NAMALWA (cell line): ENCODE data around the gene CD1C.
"Not testable (repeated sequence)": the region's sequence is repeated elsewhere in the genome, so short reads cannot be mapped to it uniquely, and the experiment has no call there.

Experiments used
- DNase-seq: peaks from one replicate; pipeline ENCODE4 v3.0.0-alpha.2; 2015; ENCODE audit warnings: low spot score

Gene CD1C

GRCh38 chr1:158289811-158290210 lies at the start of gene CD1C:
Gene CD1C (plus strand): TSS chr1:158289923. CDS start chr1:158290065, 142 bp downstream.
- DNase-seq: no peak

DNA sequence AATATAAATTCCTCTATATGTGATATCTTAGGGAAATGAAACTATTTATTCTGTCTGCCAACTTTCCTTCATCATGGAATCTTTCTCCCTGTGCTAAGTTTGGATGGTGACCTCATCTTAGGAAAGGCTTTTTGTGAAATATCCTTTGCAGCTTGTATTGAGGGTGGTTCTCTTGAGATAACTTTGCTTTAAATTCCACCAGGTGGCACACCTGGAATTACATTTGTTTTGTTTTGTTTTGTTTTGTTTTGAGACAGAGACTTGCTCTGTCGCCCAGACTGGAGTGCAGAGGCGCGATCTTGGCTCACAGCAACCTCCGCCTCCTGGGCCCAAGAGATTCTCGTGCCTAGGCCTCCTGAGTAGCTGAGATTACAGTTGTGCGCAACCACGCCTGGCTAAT lies 43.1 kb upstream of the CD1C start:
- DNase-seq: peak; percentile 23

DNA sequence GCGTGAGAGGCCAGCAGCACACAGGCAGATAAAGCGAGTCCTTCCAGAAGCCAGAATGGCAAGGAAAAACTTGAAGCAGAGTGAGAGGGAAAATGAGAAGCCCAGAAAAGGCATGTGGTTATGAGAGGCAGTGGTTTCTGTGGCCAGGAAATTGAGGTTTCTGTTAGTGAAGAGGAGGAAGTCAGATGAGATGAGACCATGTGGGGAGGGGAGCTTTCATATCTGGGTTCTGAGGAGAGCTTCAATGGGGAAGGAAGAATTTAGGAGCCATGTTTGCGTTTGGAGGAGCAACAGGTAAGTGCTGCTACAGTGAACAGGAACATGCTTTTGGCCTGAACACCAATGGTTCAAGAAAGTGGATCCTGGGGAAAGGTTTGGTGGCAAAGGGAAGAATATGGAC lies 41.6 kb upstream of the CD1C start:
- DNase-seq: peak; percentile 68

DNA sequence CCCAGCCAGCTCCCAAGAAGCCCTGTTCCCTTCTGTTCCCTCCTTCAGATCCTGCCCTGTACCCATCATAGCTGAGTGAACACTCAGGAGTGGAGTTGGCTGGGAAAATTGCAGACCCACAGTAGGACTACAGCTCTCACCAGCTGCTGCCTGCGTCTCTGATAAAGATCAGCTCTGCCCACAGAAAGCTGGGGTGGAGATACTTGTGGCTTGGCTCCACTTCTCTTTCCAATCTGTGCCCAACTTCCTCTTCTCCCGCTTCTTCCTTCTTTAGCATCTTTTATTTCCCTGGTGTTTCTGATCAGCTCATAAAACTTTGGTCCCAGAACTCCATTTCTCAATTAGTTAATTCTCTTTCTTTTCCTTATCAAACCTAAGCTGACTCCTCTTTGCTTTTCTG lies 41.0 kb upstream of the CD1C start:
- no peak for DNase-seq

- DNase-seq: no peak
Measured at GRCh38 chr1:158249646-158250045, 40.1 kb upstream of the CD1C start.

DNA sequence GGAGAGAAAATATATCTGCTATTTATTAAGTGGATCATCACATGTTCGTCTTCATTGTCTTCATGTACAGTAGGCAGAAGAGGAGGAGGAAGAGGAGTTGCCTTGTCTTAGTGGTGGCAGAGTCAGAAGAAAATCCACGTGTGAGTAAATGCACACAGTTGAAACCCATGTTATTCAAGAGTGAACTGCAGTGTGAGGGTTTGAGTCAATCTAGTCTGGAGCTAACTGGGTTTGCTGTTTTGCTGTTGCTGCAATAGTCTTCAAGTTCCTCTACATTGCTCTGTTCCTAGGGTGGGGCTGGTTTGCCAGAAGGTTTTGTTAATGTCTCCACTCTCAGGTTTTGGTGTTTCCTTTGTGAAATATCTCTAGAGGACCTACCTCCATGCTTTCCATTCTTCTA lies 38.6 kb upstream of the CD1C start:
- no peak for DNase-seq

- DNase-seq: no peak
Measured at GRCh38 chr1:158255656-158256055, 34.1 kb upstream of the CD1C start.

DNA sequence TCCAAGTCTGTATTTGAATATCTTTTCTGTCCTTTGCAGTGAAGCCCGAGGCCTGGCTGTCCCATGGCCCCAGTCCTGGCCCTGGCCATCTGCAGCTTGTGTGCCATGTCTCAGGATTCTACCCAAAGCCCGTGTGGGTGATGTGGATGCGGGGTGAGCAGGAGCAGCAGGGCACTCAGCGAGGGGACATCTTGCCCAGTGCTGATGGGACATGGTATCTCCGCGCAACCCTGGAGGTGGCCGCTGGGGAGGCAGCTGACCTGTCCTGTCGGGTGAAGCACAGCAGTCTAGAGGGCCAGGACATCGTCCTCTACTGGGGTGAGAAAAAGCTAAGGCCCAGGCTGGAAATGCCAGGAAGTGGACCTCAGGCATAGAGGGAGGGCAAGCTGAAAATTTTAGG lies 33.0 kb upstream of the CD1C start:
- not testable (repeated sequence) for DNase-seq

- no peak for DNase-seq
Measured at GRCh38 chr1:158257888-158258287, 31.8 kb upstream of the CD1C start.

GRCh38 chr1:158259117-158259516 lies 30.6 kb upstream of the CD1C start:
- DNase-seq: no peak

DNA sequence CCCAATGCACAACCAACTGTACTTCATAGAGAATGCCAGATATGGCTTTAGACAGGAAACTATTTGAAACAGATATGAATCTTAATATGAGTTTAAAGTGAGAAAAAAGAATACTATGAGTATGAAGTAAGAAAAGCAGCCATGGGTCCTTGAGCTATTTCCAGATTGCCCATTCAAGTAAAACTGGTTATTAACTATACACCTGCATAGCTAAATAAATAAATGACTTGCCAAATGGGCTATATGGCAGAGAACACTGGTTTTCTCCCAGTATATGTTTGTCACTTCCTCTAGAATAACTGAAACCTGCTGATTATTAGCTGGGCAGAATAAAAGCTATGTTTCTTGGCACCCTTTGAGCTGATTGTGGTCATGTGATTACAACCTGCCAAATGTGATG lies 17.0 kb upstream of the CD1C start:
- no peak for DNase-seq

GRCh38 chr1:158274797-158275196 lies 14.9 kb upstream of the CD1C start:
- DNase-seq: no peak

DNA sequence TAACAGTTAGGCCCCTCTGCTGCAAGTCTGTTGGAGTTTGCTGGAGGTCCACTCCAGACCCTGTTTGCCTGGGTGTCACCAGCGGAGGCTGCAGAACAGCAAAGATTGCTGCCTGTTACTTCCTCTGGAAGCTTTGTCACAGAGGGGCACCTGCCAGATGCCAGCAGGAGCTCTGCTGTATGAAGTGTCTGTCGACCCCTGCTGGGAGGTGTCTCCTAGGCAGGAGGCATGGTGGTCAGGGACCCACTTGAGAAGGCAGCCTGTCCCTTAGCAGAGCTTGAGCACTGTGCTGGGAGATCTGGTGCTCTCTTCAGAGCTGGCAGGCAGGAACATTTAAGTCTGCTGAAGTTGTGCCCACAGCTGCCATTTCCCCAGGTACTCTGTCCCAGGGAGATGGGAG lies 7.3 kb upstream of the CD1C start:
- DNase-seq: not testable (repeated sequence)

- no peak for DNase-seq
Measured at GRCh38 chr1:158283965-158284364, 5.8 kb upstream of the CD1C start.

GRCh38 chr1:158285756-158286241 lies 3.9 kb upstream of the CD1C start:
- DNase-seq: peak; percentile 90

- DNase-seq: no peak
Measured at GRCh38 chr1:158286487-158286886, 3.2 kb upstream of the CD1C start.

DNA sequence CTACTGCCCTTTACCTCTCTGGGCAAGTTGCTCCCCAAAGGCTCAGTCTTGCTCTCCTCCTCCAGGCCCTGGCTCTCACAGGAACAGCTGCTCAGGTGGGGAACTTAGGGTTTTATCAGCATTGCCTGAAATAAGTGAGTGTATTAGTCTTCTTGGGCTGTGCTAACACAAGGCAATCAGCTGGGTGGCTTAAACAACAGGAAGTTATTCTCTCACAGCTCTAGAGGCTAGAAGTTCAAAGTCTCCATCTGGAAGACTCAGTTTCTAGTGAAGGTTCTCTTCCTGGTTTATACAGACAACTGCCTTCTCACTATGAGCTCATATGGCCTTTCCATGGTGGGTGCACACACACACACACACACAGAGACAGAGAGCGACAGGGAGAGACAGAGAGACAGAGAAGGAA lies 2.8 kb upstream of the CD1C start:
- DNase-seq: peak; percentile 37

GRCh38 chr1:158290321-158290844 lies 660 bp downstream of the CD1C start:
- DNase-seq: no peak

GRCh38 chr1:158295791-158296190 lies 6.1 kb downstream of the CD1C start:
- DNase-seq: no peak

DNA sequence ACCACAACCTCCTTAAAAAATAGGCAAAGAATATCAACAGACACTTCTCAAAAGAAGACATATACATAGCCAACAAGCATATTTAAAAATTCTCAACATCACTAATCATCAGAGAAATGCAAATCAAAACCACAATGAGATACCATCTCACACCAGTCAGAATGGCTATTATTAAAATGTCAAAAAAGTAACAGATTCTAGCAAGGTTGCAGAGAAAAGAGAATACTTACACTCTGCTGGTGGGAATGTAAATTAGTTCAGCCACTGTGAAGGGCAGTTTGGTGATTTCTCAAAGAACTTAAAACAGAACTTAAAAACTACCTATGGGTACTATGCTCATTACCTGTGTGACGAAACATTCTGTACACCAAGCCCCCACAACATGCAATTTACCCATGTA lies 20.9 kb downstream of the CD1C start:
- DNase-seq: no peak

- DNase-seq: no peak
Measured at GRCh38 chr1:158311066-158311465, 21.3 kb downstream of the CD1C start.

GRCh38 chr1:158323866-158324265 lies 34.1 kb downstream of the CD1C start:
- DNase-seq: no peak

- no peak for DNase-seq
Measured at GRCh38 chr1:158324395-158324794, 34.7 kb downstream of the CD1C start.

- DNase-seq: no peak
Measured at GRCh38 chr1:158327481-158327880, 37.8 kb downstream of the CD1C start.

- DNase-seq: no peak
Measured at GRCh38 chr1:158328426-158328825, 38.7 kb downstream of the CD1C start.
